Measurements from ENCODE around the gene SLC26A11.
A peak's percentile ranks its signal among the peaks of the same experiment; 100 is the strongest.

Gene SLC26A11

DNA sequence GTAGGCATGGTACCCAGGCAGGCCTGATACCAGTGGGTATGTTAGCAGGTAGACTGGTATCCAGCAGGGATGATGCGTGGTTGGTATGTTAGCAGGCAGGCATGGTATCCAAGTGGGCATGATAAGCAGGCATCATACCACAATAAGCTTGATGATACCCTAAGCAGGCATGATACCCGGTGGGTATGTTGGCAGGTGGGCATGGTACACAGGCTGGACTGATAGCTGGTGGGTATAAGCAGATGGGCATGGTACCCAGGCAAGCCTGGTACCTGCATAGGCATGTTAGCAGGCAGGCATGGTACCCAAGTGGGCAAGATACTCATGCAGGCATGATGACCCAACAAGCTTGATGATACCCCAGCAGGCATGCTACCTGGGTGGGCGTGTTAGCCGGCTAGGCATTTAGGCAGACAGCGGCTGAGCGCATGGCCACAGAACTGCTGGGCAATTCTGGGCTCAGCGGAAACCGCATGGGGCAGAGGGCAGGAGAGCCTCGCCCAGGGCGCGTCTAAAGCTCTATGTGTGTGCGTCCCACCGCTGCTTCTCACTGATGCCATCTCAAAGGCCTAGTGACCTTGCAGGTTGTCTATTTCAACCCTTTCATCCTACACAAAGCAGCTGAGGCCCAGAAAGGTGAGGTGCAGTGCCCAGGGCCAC, 2.4 kb upstream of the SLC26A11 start:
- DNase-seq, result no peak

DNA sequence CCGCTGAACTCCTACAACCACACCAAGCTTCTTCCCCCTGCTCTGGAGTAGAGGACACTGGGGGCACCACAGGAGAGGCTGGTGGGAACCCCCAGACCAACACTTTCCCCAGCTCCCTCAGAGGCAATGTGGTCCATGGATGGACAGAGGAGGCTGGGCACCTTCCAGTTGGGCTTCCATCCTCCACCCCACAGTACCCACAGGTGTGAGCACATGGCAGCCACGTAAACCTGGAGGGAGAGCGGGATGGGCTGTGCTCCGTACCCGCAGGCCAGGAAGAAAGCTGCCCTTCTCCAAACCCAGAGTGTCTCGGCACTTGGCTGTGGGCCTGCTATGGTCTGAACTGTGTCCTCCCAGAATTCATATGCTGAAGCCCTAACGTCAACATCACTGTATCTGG, 1.8 kb upstream of the SLC26A11 start:
- no peak for DNase-seq

DNA sequence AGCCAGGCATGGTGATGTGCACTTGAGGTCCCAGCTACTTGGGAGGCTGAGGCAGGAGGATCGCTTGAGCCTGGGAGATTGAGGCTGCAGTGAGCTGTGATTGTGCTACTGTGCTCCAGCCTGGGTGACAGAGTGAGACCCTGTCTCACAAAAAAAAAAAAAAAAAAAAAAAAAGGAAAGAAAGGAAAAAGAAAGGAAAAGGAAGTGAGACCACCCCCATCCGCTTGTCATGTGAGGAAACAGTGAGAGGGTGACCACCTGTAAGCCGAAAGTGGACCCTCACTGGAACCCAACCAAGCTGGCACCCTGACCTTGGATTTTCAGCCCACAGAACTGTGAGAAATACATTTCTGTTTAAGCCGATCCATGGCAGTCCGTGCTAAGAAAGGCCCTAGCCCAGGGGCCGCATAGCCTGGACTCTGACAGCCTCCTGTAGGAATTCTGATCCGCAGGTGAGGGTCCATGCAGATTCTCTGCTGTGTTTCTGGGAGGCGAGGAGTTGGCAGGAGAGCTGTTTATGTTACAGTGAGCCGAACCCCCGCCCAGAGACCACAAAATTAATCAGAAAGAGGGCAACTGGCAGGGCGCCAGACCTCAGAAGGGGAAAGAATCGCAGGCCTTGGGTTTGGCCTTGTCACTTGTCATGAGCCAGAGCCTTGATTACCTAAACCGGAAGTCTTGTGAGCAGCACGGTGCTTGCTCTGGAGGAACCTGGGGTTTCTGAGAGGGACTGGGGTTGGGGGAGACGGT, 1.0 kb upstream of the SLC26A11 start:
- peak in 16 of 56 donors; percentile 14 to 47 (median 26) for DNase-seq

DNA sequence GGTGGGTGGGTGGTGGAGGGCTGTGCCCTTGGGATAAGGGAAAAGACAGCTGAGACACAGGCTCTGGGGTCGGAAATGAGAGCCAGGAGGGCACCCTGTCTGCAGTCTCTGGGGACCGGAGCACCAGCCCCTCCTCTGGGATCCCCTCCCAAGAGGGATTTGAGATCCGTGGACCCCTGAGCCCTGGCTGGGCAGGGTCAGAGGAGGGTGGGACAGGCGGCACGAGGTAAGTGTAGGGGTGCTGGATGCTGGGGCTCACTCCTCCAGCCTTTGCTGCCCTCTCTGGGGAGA, 519 bp upstream of the SLC26A11 start:
- DNase-seq, result peak in 3 of 56 donors; percentile 10 to 42 (median 35)

DNA sequence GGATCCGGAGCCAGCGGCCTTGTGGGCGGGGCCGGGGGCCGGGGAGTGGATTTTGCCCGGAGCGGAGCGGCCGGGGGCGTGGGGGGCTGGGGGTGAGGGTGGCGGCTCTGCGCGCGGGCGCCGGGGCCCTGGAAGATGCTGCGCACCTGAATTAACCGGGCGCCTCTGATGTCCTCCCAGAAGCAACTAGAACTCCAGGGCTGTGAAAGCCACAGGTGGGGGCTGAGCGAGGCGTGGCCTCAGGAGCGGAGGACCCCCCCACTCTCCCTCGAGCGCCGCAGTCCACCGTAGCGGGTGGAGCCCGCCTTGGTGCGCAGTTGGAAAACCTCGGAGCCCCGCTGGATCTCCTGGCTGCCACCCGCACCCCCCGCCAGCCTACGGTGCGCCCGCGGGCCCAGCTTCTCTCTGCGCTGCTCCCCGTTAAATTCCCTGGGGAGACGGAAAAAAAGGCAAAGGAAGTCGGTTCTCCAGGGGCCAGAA, 549 bp downstream of the SLC26A11 start:
- peak in 29 of 56 donors; percentile 5 to 69 (median 31) for DNase-seq

DNA sequence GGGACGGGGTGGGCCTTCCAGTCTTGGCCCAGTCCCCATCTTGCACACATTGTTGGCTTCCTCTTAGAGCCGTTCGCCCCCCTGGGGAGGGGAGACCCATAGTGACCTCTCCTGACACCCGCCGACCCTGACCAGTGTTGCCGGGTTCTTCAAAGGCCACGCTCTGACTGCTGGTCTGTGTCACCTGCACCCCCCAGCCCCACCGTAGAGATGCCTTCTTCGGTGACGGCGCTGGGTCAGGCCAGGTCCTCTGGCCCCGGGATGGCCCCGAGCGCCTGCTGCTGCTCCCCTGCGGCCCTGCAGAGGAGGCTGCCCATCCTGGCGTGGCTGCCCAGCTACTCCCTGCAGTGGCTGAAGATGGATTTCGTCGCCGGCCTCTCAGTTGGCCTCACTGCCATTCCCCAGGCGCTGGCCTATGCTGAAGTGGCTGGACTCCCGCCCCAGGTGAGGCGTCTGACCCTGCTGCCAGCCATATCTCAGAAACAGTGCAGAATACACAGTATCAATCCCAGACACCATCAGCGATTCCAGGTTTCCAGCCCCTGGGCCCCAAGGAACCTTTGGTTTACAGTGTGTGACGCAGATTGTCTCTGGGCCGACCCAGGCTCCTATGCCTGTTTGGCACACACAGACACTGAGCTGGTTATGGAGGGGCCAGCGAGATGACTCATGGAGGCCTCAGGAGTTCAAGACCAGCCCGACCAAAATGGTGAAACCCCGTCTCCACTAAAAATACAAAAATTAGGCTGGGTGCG, 1.3 kb downstream of the SLC26A11 start:
- DNase-seq, result no peak

DNA sequence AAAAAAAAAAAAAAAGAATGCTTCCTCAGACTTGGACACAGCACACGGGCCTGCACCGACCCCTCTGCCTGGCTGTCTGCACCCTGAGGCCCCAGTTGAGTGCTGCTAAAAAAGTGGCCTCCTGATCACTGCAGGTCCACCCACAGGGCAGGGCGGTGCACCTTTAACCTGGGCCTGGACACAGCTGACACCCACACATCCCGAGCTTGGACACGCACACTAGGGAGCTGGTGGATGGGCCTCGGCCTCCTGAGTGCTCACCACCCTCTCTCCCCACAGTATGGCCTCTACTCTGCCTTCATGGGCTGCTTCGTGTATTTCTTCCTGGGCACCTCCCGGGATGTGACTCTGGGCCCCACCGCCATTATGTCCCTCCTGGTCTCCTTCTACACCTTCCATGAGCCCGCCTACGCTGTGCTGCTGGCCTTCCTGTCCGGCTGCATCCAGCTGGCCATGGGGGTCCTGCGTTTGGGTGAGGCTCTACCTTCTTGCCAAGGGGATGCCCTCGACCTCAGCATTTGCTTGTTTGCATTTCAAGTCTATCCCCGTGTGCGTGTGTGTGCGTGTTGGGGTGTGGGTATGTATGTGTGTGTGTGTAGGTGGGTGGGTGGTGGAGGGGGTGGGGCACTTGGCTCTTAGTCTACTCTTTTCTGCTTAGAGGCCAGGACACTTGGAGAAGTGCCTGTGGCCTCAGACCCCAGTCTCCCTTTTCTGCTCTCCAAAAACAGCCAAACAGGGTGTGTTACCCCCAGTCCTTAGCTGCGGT, 2.3 kb downstream of the SLC26A11 start:
- DNase-seq, result no peak

DNA sequence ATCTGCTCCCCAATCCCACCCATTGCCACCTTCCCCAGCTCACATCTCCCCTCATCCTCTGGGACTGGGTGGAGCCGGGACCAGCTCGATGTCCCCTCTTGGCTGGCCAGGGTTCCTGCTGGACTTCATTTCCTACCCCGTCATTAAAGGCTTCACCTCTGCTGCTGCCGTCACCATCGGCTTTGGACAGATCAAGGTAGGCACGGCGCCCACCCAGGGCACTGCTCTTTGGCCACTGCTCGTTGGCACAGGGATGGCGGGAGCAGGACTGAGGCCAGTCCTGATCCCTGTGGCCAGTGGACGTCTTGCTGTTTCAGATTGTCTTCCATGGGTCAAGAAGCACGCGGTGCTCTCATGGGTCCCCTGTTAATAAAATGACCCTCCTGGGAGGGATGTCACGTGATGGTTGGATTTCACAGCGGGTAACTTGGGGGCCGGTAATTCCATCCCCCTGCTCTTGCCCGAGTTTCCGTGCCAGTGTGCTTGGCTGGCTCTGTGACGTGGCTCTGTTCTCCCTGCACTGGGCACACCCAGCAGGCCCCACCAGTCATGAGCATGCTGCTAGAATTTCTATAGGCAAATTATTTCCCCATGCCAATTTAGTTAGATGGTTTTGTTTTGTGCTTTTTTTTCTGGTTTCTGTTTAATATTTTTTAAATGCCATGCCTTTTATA, 3.1 kb downstream of the SLC26A11 start:
- no peak for DNase-seq

DNA sequence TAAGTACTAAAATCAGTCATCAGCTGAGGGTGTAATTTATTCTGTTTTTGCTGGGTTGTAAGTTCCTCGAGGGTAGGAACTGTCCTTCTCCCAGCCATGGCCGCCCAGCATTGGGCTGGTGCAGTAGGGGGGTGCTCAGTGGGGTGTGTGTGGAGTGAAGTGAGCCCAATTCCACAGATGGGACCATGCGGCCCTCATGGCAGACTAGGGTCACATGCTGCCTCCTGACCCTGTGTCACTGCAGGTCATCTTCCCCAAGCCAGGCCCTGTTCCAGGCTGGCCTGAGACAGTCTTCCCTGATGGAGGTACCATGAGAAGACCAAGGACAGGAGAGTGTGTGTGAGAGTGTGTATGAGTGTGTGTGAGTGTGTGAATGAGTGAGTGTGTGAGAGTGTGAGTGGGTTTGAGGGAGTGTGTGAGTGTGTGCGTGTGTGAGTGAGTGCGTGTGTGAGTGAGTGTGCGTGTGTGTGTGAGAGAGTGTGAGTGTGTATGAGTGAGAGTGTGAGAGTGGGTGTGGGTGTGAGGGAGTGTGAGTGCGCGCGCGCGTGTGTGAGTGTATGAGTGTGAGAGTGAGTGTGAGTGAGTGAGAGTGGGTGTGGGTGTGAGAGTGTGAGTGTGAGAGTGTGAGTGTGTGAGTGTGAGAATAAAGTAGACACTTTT, 3.7 kb downstream of the SLC26A11 start:
- DNase-seq, result no peak

DNA sequence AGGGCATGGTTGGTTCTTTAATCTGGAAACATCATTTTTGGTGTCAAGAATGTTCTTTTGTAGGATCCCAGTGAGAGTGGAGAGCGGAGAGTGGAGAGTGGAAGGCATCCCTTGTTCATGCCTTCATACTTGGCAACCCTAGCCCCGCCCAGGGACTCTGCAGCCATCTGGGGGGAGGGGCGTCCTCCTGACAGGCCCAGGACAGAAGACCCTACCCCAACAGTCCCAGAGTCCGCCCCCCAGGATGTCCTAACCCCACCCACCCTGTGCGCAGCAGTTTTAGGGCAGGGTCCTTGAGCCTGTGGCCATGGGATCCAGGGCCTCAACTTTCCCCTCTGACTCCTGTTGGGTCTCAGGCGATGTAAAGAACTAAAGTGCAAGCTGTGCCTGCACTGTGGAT, 4.5 kb downstream of the SLC26A11 start:
- DNase-seq, result no peak

DNA sequence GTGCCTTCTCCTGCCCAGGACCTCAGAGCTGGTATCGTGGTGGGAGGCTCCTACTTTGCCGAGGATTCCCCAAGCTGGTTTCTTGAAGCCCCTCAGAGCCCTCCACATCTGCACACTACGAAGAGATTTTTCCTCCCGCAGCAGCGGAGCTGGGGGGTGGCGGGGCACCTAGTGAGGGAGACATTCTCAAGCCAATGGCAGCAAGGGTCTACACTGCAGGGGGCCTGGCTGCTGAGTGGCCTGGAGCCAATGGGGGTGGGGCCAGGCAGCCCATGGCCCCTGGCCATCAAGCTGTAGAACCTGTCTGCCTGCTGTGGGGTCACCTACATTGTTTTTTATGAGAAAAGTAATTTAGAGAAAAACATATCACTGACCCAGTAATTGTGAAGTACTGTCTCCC, 5.0 kb downstream of the SLC26A11 start:
- DNase-seq, result no peak

DNA sequence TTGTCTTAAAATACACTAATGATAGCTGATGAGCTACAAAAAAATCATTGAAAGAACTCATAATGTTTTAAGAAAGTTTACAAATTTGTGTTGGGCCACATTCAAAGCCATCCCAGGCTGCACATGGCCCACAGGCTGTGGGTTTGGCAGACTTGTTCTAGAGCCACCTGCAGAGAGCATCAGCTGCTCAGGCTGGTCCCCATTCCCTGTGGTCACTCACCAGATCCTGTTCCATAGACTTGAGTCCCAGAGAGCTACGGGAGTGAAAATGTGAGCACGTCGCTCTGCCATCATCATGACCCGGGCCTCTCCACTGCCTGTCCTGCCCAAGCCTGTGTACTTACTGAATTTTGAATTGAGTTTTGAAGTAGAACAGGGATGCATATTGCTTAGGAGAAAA, 6.9 kb downstream of the SLC26A11 start:
- DNase-seq, result no peak

DNA sequence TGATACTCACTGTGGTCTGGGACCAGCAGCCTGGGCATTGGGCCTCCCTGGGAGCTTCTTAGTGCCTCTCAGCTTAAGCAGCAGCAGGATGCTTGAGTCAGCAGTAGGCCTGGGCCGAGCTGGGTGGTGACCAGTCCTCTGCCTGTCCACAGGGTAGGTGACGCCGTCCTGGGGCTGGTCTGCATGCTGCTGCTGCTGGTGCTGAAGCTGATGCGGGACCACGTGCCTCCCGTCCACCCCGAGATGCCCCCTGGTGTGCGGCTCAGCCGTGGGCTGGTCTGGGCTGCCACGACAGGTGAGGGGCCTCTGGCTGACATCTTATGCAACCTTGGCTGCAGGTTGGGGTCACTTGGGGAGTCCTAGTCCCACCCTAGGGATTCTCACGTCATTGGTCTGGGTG, 7.4 kb downstream of the SLC26A11 start:
- no peak for DNase-seq

DNA sequence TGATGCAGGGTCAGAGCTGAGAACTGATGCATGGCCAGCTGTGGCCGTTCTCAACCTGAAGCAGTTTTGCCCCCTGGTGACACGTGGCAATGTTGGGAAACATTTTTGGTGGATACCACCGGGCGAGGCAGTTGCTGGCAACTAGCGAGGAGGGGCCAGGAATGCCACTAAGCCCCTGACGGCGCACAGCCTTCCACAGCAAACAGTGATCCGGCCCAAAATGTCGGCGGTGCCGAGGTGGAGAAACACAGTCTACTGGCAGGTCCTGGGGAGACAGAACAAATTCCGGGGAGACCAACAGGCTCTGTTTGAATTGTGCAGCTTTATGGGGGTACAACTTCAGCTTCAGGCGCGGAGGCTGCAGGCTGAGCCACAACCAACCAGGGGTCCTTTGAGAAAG, 8.2 kb downstream of the SLC26A11 start:
- no peak for DNase-seq

DNA sequence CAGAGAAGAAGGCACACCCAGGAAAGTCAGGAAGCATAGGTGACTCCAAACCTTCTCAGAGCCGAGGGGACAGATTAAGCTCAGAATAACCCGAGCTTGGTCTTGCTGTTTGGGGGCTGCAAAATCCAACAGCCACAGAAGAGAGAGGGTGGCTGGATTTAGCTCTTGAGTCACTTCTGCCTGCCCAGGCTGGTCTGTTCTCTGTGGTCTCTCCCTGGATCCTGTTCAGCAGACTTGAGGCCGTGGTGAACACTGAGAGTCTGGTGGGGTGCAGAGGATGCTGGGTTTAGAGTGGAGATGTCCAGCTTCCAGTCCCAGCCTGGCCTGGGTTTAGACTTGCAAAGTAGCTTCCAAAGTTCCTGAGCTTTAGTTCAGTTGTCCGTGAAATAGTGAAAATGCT, 8.8 kb downstream of the SLC26A11 start:
- DNase-seq, result no peak

DNA sequence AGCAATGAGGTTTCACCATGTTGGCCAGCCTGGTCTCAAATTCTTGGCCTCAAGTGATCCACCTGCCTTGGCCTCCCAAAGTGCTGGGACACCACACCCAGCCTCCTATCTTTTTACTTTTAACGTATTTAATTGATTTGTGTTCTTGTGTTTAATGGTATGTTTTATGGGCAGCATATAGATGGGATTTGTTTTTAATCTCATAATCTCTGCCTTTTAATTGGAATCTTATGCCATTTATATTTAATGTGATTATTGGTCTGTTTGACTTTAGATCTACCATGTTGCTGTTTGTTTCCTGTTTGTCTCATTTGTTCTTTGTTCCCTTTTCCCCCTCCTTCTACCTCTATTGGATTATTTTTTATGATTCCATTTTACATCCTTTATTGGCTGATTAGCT, 12.2 kb downstream of the SLC26A11 start:
- DNase-seq, result no peak

DNA sequence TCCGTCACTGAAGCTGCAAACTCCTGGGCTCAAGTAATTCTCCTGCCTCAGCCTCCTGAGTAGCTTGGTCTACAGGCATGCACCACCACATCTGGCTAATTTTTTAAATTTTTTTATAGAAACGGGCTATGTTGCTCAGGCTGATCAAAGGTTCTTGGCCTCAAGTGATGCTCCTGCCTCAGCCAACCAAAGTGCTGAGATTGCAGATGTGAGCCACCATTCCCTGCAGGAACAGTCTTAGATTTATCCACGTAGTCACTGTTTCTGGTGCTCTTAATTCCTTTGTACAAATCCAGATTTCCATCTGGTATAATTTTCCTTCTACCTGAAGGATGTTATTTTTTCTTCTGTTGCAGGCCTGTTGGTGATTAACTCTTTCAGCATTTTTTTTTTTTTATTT, 13.0 kb downstream of the SLC26A11 start:
- no peak for DNase-seq

DNA sequence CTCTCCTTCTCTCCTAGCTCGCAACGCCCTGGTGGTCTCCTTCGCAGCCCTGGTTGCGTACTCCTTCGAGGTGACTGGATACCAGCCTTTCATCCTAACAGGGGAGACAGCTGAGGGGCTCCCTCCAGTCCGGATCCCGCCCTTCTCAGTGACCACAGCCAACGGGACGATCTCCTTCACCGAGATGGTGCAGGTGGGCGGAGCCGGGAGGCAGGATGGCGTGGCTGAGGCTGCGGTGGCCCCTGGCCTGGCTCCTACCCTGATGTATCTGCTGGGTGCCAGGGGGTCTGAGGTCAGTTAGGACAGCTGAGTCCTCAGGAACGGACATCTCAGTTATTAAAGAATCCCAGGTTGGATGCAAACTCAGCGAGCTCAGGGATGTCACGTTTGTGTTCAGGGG, 16.7 kb downstream of the SLC26A11 start:
- no peak for DNase-seq

DNA sequence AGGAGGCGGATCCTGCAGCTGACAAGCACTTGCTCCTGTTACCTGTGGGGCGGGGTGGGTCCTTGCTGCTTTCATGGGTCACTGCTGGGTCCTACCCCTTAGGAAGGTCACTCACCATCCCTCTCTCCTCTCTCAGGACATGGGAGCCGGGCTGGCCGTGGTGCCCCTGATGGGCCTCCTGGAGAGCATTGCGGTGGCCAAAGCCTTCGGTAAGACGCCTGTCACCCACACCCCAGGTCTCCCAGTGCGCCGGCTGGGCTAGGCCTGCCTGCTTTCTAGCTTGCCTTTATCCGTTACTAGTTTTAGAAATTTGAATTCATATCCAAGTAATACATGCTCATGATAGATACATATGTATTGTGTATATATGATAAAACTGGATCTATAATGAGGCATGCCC, 17.2 kb downstream of the SLC26A11 start:
- no peak for DNase-seq

DNA sequence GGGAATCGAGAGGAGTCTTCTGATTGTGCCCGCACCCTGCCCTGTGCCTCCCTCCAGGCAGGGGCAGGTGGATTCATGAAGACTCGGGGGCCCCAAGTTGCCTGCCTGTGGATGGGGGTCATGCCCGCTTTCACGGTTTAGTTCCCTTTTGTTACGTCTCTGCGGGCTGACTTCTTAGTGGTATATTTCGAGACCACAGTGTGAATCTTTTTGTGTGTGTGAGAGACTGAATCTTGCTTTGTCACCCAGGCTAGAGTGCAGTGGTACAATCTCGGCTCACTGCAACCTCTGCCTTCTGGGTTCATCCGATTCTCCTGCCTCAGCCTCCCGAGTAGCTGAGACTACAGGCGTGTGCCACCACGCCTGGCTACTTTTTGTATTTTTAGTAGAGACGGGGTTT, 22.3 kb downstream of the SLC26A11 start:
- no peak for DNase-seq
